Prostate gland (tissue), 2 donors: ENCODE data around the gene OR56A4.

Source experiments
- CTCF ChIP-seq, 4 experiments: fragments of 200-600 bp in 2 of 4; fragments of 450-650 bp in 2 of 4; sonication (generic) in 2 of 4; IDR thresholded peaks; 1 replicate in 3 of 4; 2 replicates in 1 of 4; pipeline ENCODE4 v1.5.1; 2016 to 2019; ENCODE audit warnings: antibody characterized with exemption in 4 of 4, mild to moderate bottlenecking in 2 of 4, moderate library complexity in 2 of 4
- POLR2A ChIP-seq: fragments of 450-650 bp; IDR thresholded peaks from one replicate; pipeline ENCODE4 v1.6.1; 2016; ENCODE audit warnings: antibody characterized with exemption, mild to moderate bottlenecking
- POLR2AphosphoS5 ChIP-seq: sonication (generic); formaldehyde crosslinking; IDR thresholded peaks from one replicate; pipeline ENCODE4 v1.6.1; 2017; ENCODE audit warnings: antibody characterized with exemption

DNA sequence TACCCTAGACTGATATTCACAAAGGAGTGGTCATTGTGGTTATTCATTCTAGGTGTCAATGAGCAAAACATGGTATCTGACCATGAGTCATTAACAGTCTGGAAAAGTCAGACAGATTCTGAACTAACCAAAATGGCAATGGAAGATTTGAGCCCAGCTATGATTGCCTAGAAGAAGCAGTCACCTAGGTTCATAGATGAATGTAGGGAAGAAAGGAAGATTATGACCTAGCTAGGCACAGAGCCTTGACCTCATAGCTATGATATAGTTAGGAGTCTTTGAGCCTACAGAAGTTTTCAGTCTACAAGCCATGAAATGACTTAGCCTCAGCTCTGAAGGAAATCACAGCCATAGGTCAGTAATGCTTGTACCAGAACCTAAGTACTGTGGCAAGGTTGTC is 351 bp downstream of the OR56A4 start:
- TF ChIP-seq CTCF (IDR thresholded peaks at IDR 0.05) (no peak), POLR2A (no peak), POLR2AphosphoS5 (no peak)
